Measurements from ENCODE around the gene CAPZA1. TPM values are rescaled to one million over a fixed set of nuclear protein-coding genes. Genes with fewer than 3 reads are reported as not detected.

CAPZA1 gene
- total and polyA plus RNA-seq, 10 donors = 105 to 354 (median 196) TPM

DNA sequence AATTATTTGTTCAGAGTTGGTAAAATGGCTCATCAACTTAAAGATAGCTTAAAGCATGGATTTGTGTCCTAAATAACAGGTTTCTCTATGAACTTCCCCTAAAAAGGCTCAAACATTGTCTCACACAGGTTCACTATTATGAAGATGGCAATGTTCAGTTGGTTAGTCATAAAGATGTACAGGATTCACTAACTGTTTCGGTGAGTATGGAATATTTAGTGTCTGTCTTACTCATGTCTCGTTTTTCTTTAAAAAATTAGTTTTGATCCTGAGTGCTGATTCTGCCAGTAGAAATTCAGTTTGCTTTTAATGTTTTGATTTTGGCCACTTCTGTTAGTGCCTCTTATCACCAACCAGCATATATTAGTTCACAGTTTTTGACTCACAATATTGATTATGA lies 47.3 kb downstream of the CAPZA1 start:
- Histone ChIP-seq H3K36me3 (peaks cover 0 to 100% (median 93%) of the 10 kb centered on the region in 6 donors), H3K4me3 (no peak overlapping the region), H3K27ac (peak overlapping the region in 1 of 8 donors; percentile 70), H3K27me3 (replicated peaks in 1 of 7) (no peaks in the 10 kb centered on the region), H3K9me3 (no peaks in the 10 kb centered on the region), H3K4me1 (peaks cover 0 to 17% (median 7%) of the 10 kb centered on the region in 6 donors)
- no peak for DNase-seq
- no peak for TF ChIP-seq POLR2AphosphoS5 (IDR thresholded peaks at IDR 0.05)
- TF ChIP-seq, protein P1, sequence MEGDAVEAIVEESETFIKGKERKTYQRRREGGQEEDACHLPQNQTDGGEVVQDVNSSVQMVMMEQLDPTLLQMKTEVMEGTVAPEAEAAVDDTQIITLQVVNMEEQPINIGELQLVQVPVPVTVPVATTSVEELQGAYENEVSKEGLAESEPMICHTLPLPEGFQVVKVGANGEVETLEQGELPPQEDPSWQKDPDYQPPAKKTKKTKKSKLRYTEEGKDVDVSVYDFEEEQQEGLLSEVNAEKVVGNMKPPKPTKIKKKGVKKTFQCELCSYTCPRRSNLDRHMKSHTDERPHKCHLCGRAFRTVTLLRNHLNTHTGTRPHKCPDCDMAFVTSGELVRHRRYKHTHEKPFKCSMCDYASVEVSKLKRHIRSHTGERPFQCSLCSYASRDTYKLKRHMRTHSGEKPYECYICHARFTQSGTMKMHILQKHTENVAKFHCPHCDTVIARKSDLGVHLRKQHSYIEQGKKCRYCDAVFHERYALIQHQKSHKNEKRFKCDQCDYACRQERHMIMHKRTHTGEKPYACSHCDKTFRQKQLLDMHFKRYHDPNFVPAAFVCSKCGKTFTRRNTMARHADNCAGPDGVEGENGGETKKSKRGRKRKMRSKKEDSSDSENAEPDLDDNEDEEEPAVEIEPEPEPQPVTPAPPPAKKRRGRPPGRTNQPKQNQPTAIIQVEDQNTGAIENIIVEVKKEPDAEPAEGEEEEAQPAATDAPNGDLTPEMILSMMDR (IDR thresholded peaks at IDR 0.05 in 8 of 11, conservative IDR thresholded peaks at IDR 0.05 in 3 of 11) = no peak
- no peak for TF ChIP-seq POLR2A (IDR thresholded peaks at IDR 0.05)
- intact Hi-C loops (cut with DNase I; ENCODE audit: low total_unique reads) = no loop called here
- 78 to 84% (median 82%) methylated on average over 2 of the region's 2 CpGs for WGBS, 5 donors

DNA sequence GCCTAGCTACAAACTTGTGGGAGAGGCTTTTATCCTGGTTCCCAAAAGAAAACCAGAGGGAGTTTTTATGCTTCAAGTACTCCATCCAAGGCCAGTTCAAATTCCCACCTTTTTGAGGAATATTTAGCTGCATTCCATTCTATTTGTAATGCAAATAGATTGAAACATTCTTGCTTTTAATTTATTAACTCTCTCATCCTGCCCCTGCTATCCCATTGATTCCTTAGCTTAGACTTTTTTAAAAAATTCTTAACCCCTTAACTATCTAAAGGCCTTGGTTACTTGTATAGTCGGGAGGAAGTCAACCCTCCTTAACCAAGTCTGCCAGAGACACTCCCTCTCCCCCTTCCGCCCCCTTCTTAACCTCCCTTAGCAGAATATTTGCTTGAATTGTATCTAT lies 52.4 kb downstream of the CAPZA1 start:
- H3K36me3 ChIP-seq = peaks cover 0 to 57% (median 48%) of the 10 kb centered on the region in 6 donors
- H3K4me3 ChIP-seq = no peak overlapping the region
- H3K27me3 ChIP-seq (replicated peaks in 1 of 7) = no peaks in the 10 kb centered on the region
- WGBS, 5 donors = 71 to 79% (median 78%) methylated on average over 2 of the region's 2 CpGs
- peak overlapping the region in 3 of 8 donors; percentile 1 to 6 (median 4) for H3K27ac ChIP-seq
- no peak for TF ChIP-seq POLR2AphosphoS5 (IDR thresholded peaks at IDR 0.05)
- no peak for TF ChIP-seq POLR2A (IDR thresholded peaks at IDR 0.05)
- TF ChIP-seq, protein P1 (IDR thresholded peaks at IDR 0.05 in 8 of 11, conservative IDR thresholded peaks at IDR 0.05 in 3 of 11) = no peak
- intact Hi-C loops (cut with DNase I; ENCODE audit: low total_unique reads) = loop anchor here (10.0 kb wide), 1 partner anchor 47 kb away; no protein-coding TSS in a partner anchor
- no peak for DNase-seq
- H3K9me3 ChIP-seq = no peaks in the 10 kb centered on the region
- H3K4me1 ChIP-seq = peaks cover 18 to 54% (median 36%) of the 10 kb centered on the region in 6 donors

DNA sequence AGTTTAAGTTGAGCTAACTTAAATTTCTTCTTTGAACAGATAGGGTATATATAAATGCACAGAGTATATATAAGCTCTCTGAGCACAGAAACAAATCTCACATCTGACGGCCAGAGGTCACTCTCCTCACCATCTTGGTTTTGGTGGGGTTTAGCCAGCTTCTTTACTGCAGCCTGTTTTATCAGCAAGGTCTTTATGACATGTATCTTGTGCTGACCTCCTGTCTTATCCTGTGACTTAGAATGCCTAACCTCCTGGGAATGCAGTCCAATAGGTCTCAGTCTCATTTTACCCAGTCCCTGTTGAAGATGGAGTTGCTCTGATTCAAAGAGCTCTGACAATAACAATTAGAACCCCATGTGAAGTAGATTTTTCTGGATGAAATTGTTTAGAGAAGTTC lies 53.2 kb downstream of the CAPZA1 start:
- Histone ChIP-seq H3K4me3 (no peak overlapping the region), H3K36me3 (peaks cover 0 to 49% (median 40%) of the 10 kb centered on the region in 6 donors), H3K27ac (peak overlapping the region in 3 of 8 donors; percentile 91 to 94 (median 93)), H3K27me3 (replicated peaks in 1 of 7) (no peaks in the 10 kb centered on the region), H3K9me3 (no peaks in the 10 kb centered on the region), H3K4me1 (peaks cover 18 to 59% (median 42%) of the 10 kb centered on the region in 6 donors)
- WGBS, 5 donors = 86 to 95% (median 91%) methylated on average over 1 of the region's 1 CpG
- TF ChIP-seq POLR2AphosphoS5 (IDR thresholded peaks at IDR 0.05) = no peak
- TF ChIP-seq, protein P1 (IDR thresholded peaks at IDR 0.05 in 8 of 11, conservative IDR thresholded peaks at IDR 0.05 in 3 of 11) = no peak
- no peak for TF ChIP-seq POLR2A (IDR thresholded peaks at IDR 0.05)
- DNase-seq = no peak
- intact Hi-C loops (cut with DNase I; ENCODE audit: low total_unique reads) = loop anchor here (10.0 kb wide), 1 partner anchor 48 kb away; no protein-coding TSS in a partner anchor

DNA sequence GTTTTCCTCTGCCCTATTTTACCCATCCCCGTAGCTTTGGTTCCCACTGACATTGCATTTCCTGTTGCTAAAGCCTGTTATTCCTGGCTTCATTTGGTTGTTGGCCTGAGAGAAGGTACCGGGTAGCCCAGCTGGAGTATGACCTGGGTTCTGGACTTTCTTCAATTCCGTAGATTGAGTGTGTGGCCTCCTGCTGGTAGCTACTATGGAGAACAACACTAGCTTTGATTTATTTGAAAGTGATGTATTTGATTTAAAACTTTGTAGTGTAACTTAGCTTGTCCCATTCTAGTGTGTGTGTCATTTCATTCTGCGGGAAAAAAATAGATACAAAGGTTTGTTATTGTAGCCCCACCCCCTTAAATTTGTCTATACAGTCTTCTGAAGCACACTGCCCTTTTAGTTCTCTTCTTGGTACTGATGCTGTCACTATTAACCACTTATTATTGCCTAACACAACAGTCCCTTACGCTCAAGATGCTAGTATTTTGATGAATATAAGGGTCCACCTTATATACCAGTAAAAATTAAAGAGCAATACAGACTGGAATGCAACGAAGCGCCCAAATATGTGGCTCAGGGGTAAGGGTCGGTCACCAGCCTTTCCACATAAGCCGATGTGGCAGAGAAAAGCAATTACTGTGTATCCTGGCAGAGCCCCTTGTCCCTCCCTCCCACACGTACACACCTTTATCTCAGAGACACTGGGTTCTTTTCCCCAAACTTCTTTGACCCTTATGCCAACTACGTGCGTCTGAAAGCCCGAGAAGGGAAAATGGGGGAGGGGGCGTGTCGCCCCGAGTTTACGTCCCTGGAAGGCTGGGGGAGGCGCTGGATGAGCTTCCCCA lies 54.2 kb downstream of the CAPZA1 start:
- intact Hi-C loops (cut with DNase I; ENCODE audit: low total_unique reads) = loop anchor here (10.0 kb wide), 1 partner anchor 49 kb away; no protein-coding TSS in a partner anchor
- no peak for DNase-seq
- Histone ChIP-seq H3K4me1 (peaks cover 18 to 59% (median 42%) of the 10 kb centered on the region in 6 donors), H3K27me3 (replicated peaks in 1 of 7) (no peaks in the 10 kb centered on the region), H3K36me3 (peaks cover 0 to 39% (median 30%) of the 10 kb centered on the region in 6 donors), H3K9me3 (no peaks in the 10 kb centered on the region), H3K27ac (peak overlapping the region; percentile 79 to 94 (median 92)), H3K4me3 (peak overlapping the region; percentile 73 to 95 (median 80))
- WGBS, 5 donors = 5 to 10% (median 8%) methylated on average over 17 to 18 of the region's 18 CpGs
- TF ChIP-seq POLR2A (IDR thresholded peaks at IDR 0.05) = no peak
- peak in 1 of 3 donors; percentile 33 for TF ChIP-seq POLR2AphosphoS5 (IDR thresholded peaks at IDR 0.05)
- TF ChIP-seq, protein P1 (IDR thresholded peaks at IDR 0.05 in 8 of 11, conservative IDR thresholded peaks at IDR 0.05 in 3 of 11) = peak in 8 of 11 experiments; percentile 14 to 46 (median 37)
